IPS DF 4.7 (cell line): ENCODE data around the gene SEMA3D.

Source experiments
- DNase-seq: peaks from one replicate; pipeline ENCODE4 v3.0.0-alpha.2; 2013; ENCODE audit warnings: low spot score; ENCODE audit errors: extremely low read depth

Gene SEMA3D

GRCh38 chr7:85126383-85126782 lies 60.5 kb downstream of the SEMA3D start:
- DNase-seq: no peak

GRCh38 chr7:85125651-85126131 lies 61.2 kb downstream of the SEMA3D start:
- DNase-seq: no peak

DNA sequence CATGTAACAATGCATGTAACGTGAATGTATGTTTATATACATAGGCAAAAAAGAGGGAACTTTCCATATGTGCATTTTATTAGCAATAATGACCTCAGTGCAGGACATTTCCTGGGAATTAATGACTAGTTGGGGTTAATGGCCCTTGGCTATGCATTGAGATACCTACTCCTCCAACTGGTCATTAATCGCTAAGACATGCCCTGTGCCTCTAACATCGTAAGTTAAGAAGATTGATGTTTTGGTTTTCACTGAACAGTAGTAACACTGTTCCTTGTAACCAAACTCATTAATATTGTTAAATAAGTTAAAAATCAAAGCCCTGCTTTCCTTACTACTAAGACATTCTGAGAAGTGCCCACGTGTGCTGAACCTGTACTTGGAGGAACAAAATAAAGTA lies 61.7 kb downstream of the SEMA3D start:
- DNase-seq: no peak

GRCh38 chr7:85119934-85120333 lies 66.9 kb downstream of the SEMA3D start:
- no peak for DNase-seq

- DNase-seq: no peak
These were observed 71.0 kb downstream of the SEMA3D start for GRCh38 chr7:85115862-85116261.

DNA sequence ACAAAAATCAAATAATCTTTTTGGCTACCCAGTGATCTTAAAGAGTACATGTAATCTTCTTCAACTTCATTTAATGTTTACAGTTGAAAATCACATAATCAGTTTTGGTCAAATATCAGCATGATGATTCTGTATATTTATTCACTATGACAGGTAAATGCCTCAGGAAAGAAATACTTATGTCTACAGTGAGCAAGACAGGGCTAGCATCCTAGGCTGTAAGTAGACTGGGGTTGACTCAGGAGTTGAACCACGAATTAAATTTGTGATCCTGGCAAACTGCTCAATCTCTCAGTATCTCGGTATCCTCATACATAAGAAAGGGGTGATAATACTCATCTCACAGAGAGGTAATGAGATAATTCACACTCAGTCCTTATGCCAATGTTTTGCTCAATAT lies 71.8 kb downstream of the SEMA3D start:
- no peak for DNase-seq

DNA sequence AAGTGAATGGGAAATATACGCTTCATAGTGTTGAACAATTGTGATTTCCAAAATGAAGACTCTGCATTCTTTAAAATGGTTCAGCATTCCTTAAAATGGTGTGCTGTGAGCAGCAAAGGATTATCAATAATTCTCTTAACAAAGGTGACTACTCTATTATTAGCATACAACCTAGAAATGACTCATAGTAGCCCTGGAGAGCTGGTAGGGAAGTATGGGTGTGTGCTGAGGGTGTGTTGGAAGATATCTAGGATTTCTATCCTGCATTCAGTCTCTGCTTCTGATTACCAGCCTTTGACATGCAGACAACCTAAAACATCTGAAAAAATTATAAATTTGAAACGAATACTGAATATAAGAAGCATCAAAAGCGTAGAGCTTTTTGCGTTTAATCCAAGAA lies 72.5 kb downstream of the SEMA3D start:
- no peak for DNase-seq

DNA sequence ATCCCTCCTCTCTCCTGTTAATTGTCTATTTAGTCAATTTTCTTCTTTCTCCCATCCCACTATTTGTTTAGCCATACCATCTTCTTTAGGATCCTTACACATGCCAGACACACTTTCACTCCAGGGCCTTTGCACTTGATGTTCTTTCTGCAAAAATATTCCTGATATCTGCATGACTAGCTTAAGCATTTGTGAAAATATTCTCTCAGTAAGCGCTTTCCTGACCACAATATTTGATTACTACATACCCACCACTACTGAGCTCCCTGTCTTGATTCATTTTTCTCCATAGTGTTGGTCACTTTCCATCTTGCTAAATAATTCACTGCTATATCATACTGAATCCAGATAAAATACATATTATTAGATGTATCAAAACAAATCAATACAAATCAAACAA lies 75.1 kb downstream of the SEMA3D start:
- DNase-seq: no peak

DNA sequence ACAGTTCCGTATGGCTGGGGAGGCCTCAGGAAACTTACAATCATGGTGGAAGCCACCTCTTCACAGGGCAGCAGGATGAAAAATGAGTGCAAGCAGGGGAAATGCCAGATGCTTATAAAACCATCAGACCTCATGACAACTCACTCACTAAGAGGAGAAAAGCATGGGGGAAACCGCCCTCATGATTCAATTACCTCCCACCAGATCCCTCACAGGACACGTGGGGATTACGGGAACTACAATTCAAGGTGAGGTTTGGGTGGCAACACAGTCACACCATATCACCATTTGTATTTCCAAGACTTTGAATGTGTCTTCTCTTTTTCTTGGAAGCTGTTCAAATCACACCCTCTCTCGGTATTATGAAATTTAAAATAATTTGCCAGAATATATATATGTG lies 80.1 kb downstream of the SEMA3D start:
- no peak for DNase-seq

- no peak for DNase-seq
These were observed 82.2 kb downstream of the SEMA3D start for GRCh38 chr7:85104432-85105205.

DNA sequence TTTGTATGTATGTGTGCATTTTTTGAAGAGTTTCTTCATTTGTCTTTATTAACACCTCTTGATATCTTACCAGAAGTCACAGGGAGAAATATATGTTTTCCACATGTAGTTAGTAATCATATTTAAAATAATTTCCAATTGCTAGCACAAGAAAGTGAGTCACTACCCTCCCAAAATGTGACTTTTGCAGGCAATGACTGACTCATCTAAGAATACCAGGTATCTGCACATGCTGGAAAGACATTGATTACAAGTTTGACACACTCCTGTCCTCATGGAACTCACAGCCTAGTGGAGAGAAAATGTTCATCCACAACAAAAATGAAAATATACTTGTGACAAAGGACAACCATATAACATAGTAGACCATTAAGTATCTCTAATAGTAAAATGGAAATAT lies 82.9 kb downstream of the SEMA3D start:
- no peak for DNase-seq

DNA sequence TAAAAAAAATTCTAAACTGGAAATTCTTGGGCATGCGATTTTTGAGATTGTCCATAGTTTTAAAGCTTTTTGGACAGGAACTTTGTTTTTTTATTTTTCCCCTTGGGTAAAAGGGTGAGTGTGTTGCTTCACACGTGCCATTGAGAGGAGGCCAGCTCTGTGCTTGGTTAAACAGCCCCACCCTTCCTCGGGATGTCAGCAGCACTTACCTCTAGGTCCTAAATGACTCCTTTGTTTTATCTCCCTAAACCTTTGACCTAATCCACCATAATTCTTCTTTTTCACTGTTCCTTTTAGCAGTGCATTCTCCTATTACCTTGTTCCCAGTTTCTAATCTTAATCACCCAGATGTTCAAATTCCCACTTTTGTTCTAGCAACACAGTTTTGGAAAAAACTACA lies 83.5 kb downstream of the SEMA3D start:
- no peak for DNase-seq

DNA sequence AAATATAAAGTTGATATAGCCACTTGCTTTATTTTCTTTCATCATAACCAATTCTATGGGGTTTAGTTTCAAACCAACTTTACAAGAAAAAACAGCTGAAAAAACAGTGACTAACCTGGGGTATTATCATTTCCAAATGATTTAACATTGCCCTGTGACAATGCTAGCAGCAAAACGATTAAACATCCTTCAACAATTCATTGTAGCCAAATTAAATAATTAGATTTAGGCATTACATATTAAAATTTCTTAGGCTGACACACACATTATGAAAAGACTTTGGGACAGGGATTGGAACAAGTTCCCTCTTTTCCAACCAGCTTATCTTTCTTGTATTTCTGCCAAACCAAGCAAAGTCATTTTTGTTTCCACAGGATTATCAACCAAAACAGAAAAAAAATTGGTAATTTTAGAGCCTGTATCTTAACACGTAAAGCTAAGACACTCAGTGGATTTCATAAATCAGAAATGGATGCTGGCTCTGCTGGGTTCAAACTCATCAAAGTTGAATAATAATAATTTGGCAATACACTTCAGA lies 84.0 kb downstream of the SEMA3D start:
- no peak for DNase-seq

GRCh38 chr7:85101347-85101746 lies 85.5 kb downstream of the SEMA3D start:
- DNase-seq: no peak

- no peak for DNase-seq
These were observed 89.0 kb downstream of the SEMA3D start for GRCh38 chr7:85097844-85098243.

GRCh38 chr7:85095806-85096205 lies 91.0 kb downstream of the SEMA3D start:
- no peak for DNase-seq

GRCh38 chr7:85095366-85095765 lies 91.5 kb downstream of the SEMA3D start:
- no peak for DNase-seq

GRCh38 chr7:85094046-85094725 lies 92.7 kb downstream of the SEMA3D start:
- no peak for DNase-seq

DNA sequence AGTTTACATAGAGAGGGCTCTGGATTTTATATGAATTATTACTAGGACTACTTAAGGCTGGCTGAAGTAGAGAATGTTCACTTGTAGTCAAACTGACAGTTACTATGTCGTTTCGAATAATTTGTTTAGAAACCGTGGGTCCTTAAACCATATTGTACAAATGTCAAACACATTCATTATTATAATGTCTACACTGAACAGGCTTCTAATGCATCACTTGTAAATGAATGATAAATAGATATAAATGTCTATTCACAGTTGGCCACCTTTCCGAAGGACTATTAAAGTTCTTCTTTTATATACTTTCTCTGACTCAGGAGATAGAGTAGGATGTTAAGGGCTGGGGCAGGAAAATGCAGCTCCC lies 95.3 kb downstream of the SEMA3D start:
- no peak for DNase-seq

DNA sequence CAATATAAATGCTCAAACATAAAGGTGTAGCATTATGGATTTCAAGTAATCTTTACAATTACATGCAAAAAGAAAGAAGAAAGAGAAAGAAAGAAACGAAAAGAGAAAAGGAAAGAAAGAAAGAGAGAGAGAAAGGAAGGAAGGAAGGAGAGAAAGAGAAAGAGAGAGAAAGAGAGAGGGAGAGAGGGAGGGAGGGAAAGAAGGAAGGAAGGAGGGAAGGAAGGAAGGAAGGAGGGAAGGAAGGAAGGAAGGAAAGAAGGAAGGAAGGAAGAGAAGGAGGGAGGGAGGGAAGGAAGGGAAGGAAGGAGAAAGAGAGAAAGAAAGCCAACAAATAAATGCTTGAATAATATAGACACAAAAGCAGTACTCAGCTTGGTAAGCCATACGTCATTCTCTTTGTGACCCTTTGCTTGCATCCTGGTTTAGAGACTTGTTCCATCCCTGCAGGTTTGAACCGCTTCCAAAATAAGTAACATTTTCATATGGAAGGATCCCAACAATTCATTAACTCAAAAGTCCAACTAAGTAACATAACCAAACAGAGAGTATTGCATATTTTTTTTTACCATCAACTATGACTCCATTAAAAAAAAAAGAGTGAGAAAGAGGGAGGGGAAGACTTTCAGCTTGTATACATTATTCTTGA lies 95.8 kb downstream of the SEMA3D start:
- DNase-seq: no peak

DNA sequence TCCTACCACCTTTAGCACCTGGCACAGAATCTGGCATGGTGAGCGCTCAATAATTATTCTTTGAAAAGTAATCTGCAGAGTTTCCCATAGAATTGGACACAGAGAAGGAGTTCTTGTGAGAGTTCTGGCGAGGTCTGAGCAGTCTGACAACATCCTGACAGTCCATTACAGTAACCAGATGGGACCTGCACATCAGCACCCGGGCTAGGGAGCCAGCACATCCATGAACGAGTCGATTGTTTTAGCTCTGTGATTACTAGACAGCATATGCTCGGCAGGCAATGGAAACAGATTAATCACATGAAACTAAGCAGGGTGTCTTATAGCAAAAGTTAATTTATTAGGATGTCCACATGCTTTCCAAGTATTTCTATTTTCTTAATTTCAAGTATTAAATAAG lies 96.7 kb downstream of the SEMA3D start:
- DNase-seq: no peak

GRCh38 chr7:85081846-85082245 lies 105.0 kb downstream of the SEMA3D start:
- DNase-seq: no peak
